Measurements from ENCODE around the gene LRRC3.

The LRRC3 gene

DNA sequence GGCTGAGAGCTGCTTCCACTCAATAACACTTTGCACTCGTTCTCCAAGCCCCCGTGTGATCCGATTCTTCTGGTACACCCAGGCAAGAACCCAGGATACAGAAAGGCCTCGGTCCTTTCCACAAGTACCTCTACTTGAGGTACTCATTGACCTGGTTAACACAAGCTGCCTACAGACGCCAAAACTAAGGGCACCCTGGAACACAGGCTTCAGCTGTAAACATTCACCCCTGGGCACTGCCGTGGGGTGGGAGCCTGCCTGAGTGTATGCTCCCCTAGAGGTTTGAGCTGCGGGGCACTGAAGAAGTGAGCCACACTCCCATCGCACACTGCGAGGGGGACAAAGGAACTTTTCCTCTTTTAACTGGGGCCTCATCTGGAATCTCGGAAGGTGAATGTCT is 30.5 kb downstream of the LRRC3 start:
- H3K27ac ChIP-seq (ENCODE audit: insufficient read depth, low read length, poor library complexity, severe bottlenecking) = no peak overlapping the region
- H3K36me3 ChIP-seq (ENCODE audit: control insufficient read depth, insufficient read depth, low read length) = no peaks in the 10 kb centered on the region
- no peaks in the 10 kb centered on the region for H3K9me3 ChIP-seq (ENCODE audit: control insufficient read depth, low read length)
- H3K27me3 ChIP-seq (replicated peaks; ENCODE audit: control insufficient read depth, insufficient read depth, low read length, poor library complexity, severe bottlenecking) = no peaks in the 10 kb centered on the region
- H3K4me1 ChIP-seq (ENCODE audit: control insufficient read depth, insufficient read depth, low read length, poor library complexity, severe bottlenecking) = no peaks in the 10 kb centered on the region
- DNase-seq = no peak
- no peak overlapping the region for H3K4me3 ChIP-seq (ENCODE audit: insufficient read depth, low read depth, low read length, poor library complexity, severe bottlenecking)

DNA sequence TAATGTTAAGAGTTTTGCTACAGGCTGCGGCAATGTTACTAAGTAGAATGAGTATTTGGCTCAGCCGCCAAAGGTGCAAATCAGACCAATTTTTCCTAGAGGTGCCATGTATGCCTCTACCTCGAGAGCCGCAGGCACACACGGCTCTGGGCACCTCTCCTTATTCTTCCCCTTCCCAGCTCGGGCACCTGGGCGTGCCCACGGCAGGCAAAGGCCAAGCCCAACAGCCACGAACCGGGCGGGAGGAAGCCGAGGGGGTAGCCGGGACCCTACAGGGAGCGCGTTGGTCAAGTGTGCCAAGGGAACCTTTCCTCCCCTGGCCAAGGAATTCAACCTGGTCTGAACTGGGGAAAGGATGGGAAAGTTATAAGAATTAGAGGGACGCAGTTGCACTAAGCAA is 31.0 kb downstream of the LRRC3 start:
- Histone ChIP-seq H3K36me3 (ENCODE audit: control insufficient read depth, insufficient read depth, low read length) (no peaks in the 10 kb centered on the region), H3K4me1 (ENCODE audit: control insufficient read depth, insufficient read depth, low read length, poor library complexity, severe bottlenecking) (no peaks in the 10 kb centered on the region), H3K9me3 (ENCODE audit: control insufficient read depth, low read length) (no peaks in the 10 kb centered on the region), H3K4me3 (ENCODE audit: insufficient read depth, low read depth, low read length, poor library complexity, severe bottlenecking) (no peak overlapping the region), H3K27ac (ENCODE audit: insufficient read depth, low read length, poor library complexity, severe bottlenecking) (no peak overlapping the region), H3K27me3 (replicated peaks; ENCODE audit: control insufficient read depth, insufficient read depth, low read length, poor library complexity, severe bottlenecking) (no peaks in the 10 kb centered on the region)
- DNase-seq = no peak

DNA sequence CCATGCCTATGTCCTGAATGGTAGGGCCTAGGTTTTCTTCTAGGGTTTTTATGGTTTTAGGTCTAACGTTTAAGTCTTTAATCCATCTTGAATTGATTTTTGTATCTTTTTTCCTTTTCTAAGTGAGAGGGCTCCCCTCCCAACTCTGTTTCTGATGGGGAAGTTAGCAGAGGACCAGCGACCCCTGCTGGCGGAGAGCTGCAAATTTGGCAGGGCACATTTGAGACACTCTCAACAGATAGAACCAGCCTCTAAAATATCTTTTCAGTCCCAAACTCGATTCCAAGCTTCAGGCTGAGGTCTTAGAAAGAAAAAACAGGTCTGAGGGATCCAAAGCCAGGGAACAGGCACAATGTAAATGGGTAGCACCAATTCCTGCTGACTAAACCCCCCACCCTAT is 32.5 kb downstream of the LRRC3 start:
- no peaks in the 10 kb centered on the region for H3K27me3 ChIP-seq (replicated peaks; ENCODE audit: control insufficient read depth, insufficient read depth, low read length, poor library complexity, severe bottlenecking)
- no peak overlapping the region for H3K4me3 ChIP-seq (ENCODE audit: insufficient read depth, low read depth, low read length, poor library complexity, severe bottlenecking)
- H3K4me1 ChIP-seq (ENCODE audit: control insufficient read depth, insufficient read depth, low read length, poor library complexity, severe bottlenecking) = no peaks in the 10 kb centered on the region
- H3K36me3 ChIP-seq (ENCODE audit: control insufficient read depth, insufficient read depth, low read length) = no peaks in the 10 kb centered on the region
- DNase-seq = no peak
- H3K27ac ChIP-seq (ENCODE audit: insufficient read depth, low read length, poor library complexity, severe bottlenecking) = no peak overlapping the region
- H3K9me3 ChIP-seq (ENCODE audit: control insufficient read depth, low read length) = no peaks in the 10 kb centered on the region

DNA sequence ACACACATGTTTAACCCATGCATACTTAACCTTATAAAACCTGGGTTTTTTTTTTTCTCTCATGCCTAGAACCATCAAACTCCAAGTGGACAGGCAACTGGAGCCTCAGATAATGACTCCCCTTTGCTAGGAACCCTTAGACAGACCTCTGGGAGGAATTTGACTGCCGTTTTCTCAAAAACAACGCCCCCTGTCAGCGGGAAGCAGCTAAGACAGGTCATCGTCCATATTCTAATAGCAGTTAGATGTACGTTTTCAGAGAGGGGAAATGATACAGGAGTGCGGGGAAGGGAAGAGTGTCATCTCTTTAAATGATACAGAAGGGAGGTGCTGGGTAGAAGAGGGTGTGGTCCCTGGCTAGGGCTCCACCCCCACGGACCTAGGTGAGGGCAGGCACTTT is 34.7 kb downstream of the LRRC3 start:
- Histone ChIP-seq H3K4me1 (ENCODE audit: control insufficient read depth, insufficient read depth, low read length, poor library complexity, severe bottlenecking) (no peaks in the 10 kb centered on the region), H3K9me3 (ENCODE audit: control insufficient read depth, low read length) (no peaks in the 10 kb centered on the region), H3K36me3 (ENCODE audit: control insufficient read depth, insufficient read depth, low read length) (no peaks in the 10 kb centered on the region), H3K27me3 (replicated peaks; ENCODE audit: control insufficient read depth, insufficient read depth, low read length, poor library complexity, severe bottlenecking) (no peaks in the 10 kb centered on the region), H3K27ac (ENCODE audit: insufficient read depth, low read length, poor library complexity, severe bottlenecking) (no peak overlapping the region), H3K4me3 (ENCODE audit: insufficient read depth, low read depth, low read length, poor library complexity, severe bottlenecking) (no peak overlapping the region)
- no peak for DNase-seq

DNA sequence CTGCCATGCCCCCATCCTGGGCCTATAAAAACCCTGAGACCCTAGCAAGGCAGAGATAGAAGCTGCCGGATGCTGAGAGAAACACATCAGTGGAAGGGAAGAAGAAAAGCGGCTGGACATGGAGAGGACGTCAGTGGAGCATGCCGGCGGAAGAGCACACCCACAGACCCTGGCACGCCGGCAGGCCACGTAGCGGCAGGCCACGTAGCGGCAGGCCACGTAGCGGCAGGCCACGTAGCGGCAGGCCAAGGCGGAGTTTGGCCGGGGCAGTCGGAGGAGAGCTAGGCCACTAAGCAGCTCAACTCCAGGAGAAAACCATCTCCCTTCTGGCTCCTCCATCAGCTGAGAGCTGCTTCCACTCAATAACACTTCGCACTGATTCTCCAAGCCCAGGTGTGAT is 35.1 kb downstream of the LRRC3 start:
- no peak overlapping the region for H3K27ac ChIP-seq (ENCODE audit: insufficient read depth, low read length, poor library complexity, severe bottlenecking)
- H3K4me1 ChIP-seq (ENCODE audit: control insufficient read depth, insufficient read depth, low read length, poor library complexity, severe bottlenecking) = no peaks in the 10 kb centered on the region
- no peaks in the 10 kb centered on the region for H3K27me3 ChIP-seq (replicated peaks; ENCODE audit: control insufficient read depth, insufficient read depth, low read length, poor library complexity, severe bottlenecking)
- no peak for DNase-seq
- H3K4me3 ChIP-seq (ENCODE audit: insufficient read depth, low read depth, low read length, poor library complexity, severe bottlenecking) = no peak overlapping the region
- no peaks in the 10 kb centered on the region for H3K9me3 ChIP-seq (ENCODE audit: control insufficient read depth, low read length)
- H3K36me3 ChIP-seq (ENCODE audit: control insufficient read depth, insufficient read depth, low read length) = no peaks in the 10 kb centered on the region

DNA sequence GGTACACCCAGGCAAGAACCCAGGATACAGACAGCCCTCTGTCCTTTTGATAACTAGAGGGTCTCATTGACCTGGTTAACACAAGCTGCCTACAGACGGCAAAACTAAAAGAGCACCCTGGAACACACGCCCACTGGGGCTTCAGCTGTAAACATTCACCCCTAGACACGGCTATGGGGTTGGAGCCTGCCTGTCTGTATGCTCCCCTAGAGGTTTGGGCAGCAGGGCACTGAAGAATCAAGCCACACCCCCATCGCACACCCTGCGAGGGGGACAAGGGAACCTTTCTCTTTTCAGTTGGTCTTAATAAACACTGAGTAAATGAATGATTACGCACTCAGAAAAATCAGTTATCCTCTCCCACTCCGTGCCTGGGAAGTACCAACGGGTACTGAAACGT is 35.5 kb downstream of the LRRC3 start:
- no peak for DNase-seq
- Histone ChIP-seq H3K36me3 (ENCODE audit: control insufficient read depth, insufficient read depth, low read length) (no peaks in the 10 kb centered on the region), H3K9me3 (ENCODE audit: control insufficient read depth, low read length) (no peaks in the 10 kb centered on the region), H3K4me1 (ENCODE audit: control insufficient read depth, insufficient read depth, low read length, poor library complexity, severe bottlenecking) (no peaks in the 10 kb centered on the region), H3K27ac (ENCODE audit: insufficient read depth, low read length, poor library complexity, severe bottlenecking) (no peak overlapping the region), H3K4me3 (ENCODE audit: insufficient read depth, low read depth, low read length, poor library complexity, severe bottlenecking) (no peak overlapping the region), H3K27me3 (replicated peaks; ENCODE audit: control insufficient read depth, insufficient read depth, low read length, poor library complexity, severe bottlenecking) (no peaks in the 10 kb centered on the region)

DNA sequence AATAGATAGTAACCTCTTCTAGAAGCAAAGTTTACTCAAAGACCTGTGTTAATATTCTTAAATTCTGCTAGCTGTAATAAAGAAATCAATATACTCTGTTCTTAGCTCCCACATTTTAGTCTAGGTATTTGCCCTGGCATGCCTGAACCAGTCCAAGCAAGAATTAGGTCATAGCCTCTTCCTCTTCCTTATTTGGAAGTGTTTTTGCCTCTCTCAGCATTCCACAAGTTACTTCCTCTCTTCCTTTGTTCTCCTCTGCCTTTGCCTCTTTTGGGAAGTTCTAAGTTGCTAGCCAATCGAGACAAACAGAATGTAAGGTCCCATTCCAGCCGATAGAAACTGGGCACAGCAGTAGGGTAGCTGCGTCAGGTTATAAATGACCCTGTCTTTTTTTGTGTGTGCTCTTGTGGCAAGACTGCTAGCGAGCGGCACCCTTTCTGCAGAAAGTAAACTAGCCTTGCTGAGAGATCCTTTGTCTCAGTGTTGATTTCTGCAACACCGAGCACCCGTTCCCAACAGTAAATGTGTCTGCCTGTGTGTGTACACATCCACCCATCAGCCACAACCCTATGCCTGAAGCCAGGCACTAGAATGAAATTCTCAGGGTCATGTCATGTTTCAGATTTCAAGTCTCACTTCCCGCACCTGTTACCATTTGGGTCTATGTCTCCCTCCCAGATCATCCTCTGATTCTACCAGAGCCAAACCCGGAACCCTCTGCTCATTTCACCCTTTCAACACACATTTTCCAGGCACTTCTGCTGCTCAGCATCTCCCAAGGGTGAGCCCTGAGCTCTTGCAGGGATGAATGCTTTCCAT is 37.5 kb downstream of the LRRC3 start:
- no peak overlapping the region for H3K27ac ChIP-seq (ENCODE audit: insufficient read depth, low read length, poor library complexity, severe bottlenecking)
- H3K4me3 ChIP-seq (ENCODE audit: insufficient read depth, low read depth, low read length, poor library complexity, severe bottlenecking) = no peak overlapping the region
- no peaks in the 10 kb centered on the region for H3K9me3 ChIP-seq (ENCODE audit: control insufficient read depth, low read length)
- no peaks in the 10 kb centered on the region for H3K4me1 ChIP-seq (ENCODE audit: control insufficient read depth, insufficient read depth, low read length, poor library complexity, severe bottlenecking)
- no peaks in the 10 kb centered on the region for H3K36me3 ChIP-seq (ENCODE audit: control insufficient read depth, insufficient read depth, low read length)
- no peak for DNase-seq
- H3K27me3 ChIP-seq (replicated peaks; ENCODE audit: control insufficient read depth, insufficient read depth, low read length, poor library complexity, severe bottlenecking) = peaks cover 3% of the 10 kb centered on the region

DNA sequence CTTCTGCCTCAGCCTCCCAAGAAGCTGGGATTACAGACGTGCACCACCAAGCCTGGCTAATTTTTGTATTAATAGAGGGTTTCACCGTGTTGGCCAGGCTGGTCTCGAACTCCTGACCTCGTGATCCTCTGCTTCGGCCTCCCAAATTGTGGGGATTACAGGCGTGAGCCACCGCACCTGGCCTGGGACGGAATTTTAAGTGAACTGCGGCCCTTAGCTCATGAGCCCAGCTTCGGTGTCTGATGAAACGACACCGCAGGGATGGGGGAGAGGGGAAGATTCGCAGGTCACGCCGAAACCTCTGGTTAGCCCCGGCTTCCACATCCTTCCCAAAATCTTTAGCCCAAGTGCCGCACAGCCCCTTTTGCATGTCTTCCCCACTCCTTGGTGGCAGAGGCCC is 39.1 kb downstream of the LRRC3 start:
- H3K4me1 ChIP-seq (ENCODE audit: control insufficient read depth, insufficient read depth, low read length, poor library complexity, severe bottlenecking) = no peaks in the 10 kb centered on the region
- no peak overlapping the region for H3K27ac ChIP-seq (ENCODE audit: insufficient read depth, low read length, poor library complexity, severe bottlenecking)

DNA sequence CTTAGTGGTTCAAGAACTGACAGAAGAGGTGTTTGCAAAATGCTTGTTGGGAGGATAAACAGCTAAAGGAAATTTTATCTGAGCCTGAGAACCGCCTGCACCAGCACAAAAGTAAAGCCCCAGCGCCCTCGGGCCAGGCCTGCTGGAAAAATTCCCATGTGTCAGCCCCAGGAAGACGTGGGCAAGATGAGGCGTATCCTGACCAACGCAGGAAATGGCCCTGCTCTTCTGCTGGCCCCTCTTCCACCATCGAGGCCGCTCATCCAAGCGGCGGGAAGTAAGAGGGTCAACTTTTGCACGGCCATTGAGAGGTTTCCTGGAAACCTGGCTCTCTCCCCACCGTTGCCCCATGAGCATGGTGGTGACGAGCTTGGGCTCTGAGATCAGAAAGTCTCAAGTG is 39.6 kb downstream of the LRRC3 start:
- no peaks in the 10 kb centered on the region for H3K9me3 ChIP-seq (ENCODE audit: control insufficient read depth, low read length)
- H3K27ac ChIP-seq (ENCODE audit: insufficient read depth, low read length, poor library complexity, severe bottlenecking) = no peak overlapping the region
- peaks cover 3% of the 10 kb centered on the region for H3K27me3 ChIP-seq (replicated peaks; ENCODE audit: control insufficient read depth, insufficient read depth, low read length, poor library complexity, severe bottlenecking)
- DNase-seq = no peak
- H3K4me1 ChIP-seq (ENCODE audit: control insufficient read depth, insufficient read depth, low read length, poor library complexity, severe bottlenecking) = no peaks in the 10 kb centered on the region
- H3K36me3 ChIP-seq (ENCODE audit: control insufficient read depth, insufficient read depth, low read length) = no peaks in the 10 kb centered on the region
- no peak overlapping the region for H3K4me3 ChIP-seq (ENCODE audit: insufficient read depth, low read depth, low read length, poor library complexity, severe bottlenecking)

More for the DNA sequence above, 39.1 kb downstream of the LRRC3 start:
- no peak overlapping the region for H3K4me3 ChIP-seq (ENCODE audit: insufficient read depth, low read depth, low read length, poor library complexity, severe bottlenecking)
- H3K27me3 ChIP-seq (replicated peaks; ENCODE audit: control insufficient read depth, insufficient read depth, low read length, poor library complexity, severe bottlenecking) = peaks cover 3% of the 10 kb centered on the region
- H3K9me3 ChIP-seq (ENCODE audit: control insufficient read depth, low read length) = no peaks in the 10 kb centered on the region
- H3K36me3 ChIP-seq (ENCODE audit: control insufficient read depth, insufficient read depth, low read length) = no peaks in the 10 kb centered on the region
- DNase-seq = no peak

DNA sequence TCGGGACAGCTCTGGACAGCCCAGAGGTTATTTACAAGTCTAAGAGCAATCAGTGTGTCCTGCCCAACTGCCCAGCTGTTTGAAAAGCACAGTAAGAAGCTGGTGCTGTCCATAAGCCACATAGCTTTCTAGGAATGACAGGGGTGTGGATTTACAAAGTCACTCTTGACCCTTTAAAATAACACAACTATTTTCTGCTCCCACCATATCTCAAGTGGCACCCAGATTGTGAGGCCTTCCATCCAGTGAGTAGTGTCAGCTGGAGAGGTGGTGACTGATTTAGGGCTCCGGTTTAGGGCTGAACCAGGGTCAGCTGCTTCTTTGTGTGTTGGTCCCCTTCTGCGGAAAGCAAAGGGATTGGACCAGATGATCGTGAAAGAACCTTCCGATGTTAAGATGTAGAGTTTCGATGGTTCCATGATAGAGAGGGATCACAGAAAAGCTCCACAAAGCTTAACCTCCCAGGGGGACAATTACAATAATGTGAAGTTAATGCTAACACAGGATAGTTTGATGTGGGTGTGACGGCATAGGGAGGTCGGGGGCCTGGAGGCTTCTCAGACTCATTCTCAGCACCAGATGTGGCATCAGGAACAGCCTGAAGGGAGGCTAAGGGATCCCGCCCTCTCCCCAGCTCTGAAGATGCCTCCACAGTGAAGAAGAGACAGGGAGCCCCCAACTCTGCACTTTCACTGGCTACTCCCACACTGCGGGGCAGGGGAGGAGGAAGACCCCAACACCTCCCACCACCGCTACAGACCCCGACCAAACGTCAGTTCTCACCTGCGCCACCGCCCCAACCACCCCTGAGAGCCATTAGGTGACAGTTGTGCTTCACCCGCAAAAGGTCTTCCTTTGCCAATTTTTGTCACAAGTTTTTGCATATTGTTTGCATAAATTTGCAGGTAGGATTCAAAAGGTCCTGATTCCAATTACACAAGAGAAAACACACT is 40.6 kb downstream of the LRRC3 start:
- DNase-seq = no peak
- no peaks in the 10 kb centered on the region for H3K36me3 ChIP-seq (ENCODE audit: control insufficient read depth, insufficient read depth, low read length)
- H3K4me3 ChIP-seq (ENCODE audit: insufficient read depth, low read depth, low read length, poor library complexity, severe bottlenecking) = no peak overlapping the region
- H3K27ac ChIP-seq (ENCODE audit: insufficient read depth, low read length, poor library complexity, severe bottlenecking) = no peak overlapping the region
- H3K9me3 ChIP-seq (ENCODE audit: control insufficient read depth, low read length) = no peaks in the 10 kb centered on the region
- no peaks in the 10 kb centered on the region for H3K4me1 ChIP-seq (ENCODE audit: control insufficient read depth, insufficient read depth, low read length, poor library complexity, severe bottlenecking)
- peaks cover 3% of the 10 kb centered on the region for H3K27me3 ChIP-seq (replicated peaks; ENCODE audit: control insufficient read depth, insufficient read depth, low read length, poor library complexity, severe bottlenecking)

Data from effector memory CD4-positive, alpha-beta T cell (primary cell).